ENCODE data around the gene TRMT61B. TPM values are rescaled to one million over a fixed set of nuclear protein-coding genes. Genes with fewer than 3 reads are reported as not detected.

TRMT61B gene
- total and polyA plus RNA-seq, 2 of the 13 experiments (the other 11 are each of a cell fraction or from before 2014, with no cell fraction given), result 19.7 to 23.5 TPM

- peak; percentile 34; the same call in 1 of the 2 replicates for TF ChIP-seq ZNF609 (CRISPR knock-in tag; IDR thresholded peaks at IDR 0.05; ENCODE audit: borderline replicate concordance)
- TF ChIP-seq STAG1 (CRISPR knock-in tag; IDR thresholded peaks at IDR 0.05), result no peak
- peak; percentile 92; the same call in 1 of the 2 replicates for TF ChIP-seq ZBTB8A (CRISPR knock-in tag; IDR thresholded peaks at IDR 0.05; ENCODE audit: borderline replicate concordance, low read depth)
- no peak; the same call in 1 of the 2 replicates for TF ChIP-seq SMAD9 (CRISPR knock-in tag; IDR thresholded peaks at IDR 0.05)
- 0 out of 2 replicates have a peak, but pooled peaks have one; percentile 52 for TF ChIP-seq PAWR (CRISPR knock-in tag; IDR thresholded peaks at IDR 0.05; ENCODE audit: borderline replicate concordance)
- 0 out of 2 replicates have a peak, but pooled peaks have one; percentile 8 for TF ChIP-seq NFAT5 (CRISPR knock-in tag; IDR thresholded peaks at IDR 0.05)
- TF ChIP-seq DNMT1 (CRISPR knock-in tag; IDR thresholded peaks at IDR 0.05), result no peak
Measured at GRCh38 chr2:28869494-28870145, 489 bp downstream of the TRMT61B start (continued).
